HG03558 (cell line): Measurements from ENCODE around the gene VPS54.

Experiments
- ATAC-seq: cut with Tn5 transposase; IDR thresholded peaks from one replicate; pipeline ENCODE4 v1.9.1; 2021; ENCODE audit warnings: moderate number of reproducible peaks; ENCODE audit not compliant: unreplicated experiment; ENCODE audit errors: extremely low read depth

Gene VPS54

DNA sequence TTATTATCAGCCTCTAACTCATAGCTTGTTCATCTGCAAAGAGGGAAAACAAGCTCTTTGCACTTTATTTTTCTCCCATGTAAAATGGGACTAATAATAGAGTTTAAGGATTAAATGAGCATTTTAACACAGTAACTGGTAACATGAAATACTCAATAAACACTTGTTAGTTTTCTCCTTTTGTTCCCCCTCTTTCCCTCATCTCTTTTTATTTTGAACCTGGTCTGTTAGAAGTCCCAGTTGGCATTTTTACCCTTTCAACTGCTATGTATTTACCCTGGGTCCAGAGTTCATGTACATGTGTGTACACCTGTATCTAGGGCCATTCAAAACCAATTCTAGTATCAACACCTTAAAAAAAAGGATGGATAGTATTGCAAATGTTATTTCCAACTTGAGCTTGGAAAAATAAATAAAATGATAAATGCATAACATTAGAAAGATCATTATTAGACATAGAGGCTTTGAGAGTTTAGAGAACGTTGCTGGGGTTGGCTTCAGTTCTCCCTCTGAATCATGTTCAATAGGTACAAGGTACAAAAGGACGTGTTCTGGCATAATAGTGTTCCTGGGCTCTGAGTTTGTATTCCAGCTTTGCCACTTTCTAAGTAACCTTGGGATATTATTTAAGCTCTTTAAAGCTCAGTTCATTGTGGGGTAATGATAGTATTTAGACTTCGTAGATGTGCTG is 5.2 kb upstream of the VPS54 start:
- ATAC-seq: no peak

- no peak for ATAC-seq
Measured at GRCh38 chr2:64023485-64024258, 4.4 kb upstream of the VPS54 start.

- ATAC-seq: no peak
Measured at GRCh38 chr2:64021578-64021977, 2.4 kb upstream of the VPS54 start.

GRCh38 chr2:64019975-64020528 is 824 bp upstream of the VPS54 start:
- ATAC-seq: no peak

GRCh38 chr2:64018701-64019082 is 536 bp downstream of the VPS54 start:
- ATAC-seq: peak; percentile 20

DNA sequence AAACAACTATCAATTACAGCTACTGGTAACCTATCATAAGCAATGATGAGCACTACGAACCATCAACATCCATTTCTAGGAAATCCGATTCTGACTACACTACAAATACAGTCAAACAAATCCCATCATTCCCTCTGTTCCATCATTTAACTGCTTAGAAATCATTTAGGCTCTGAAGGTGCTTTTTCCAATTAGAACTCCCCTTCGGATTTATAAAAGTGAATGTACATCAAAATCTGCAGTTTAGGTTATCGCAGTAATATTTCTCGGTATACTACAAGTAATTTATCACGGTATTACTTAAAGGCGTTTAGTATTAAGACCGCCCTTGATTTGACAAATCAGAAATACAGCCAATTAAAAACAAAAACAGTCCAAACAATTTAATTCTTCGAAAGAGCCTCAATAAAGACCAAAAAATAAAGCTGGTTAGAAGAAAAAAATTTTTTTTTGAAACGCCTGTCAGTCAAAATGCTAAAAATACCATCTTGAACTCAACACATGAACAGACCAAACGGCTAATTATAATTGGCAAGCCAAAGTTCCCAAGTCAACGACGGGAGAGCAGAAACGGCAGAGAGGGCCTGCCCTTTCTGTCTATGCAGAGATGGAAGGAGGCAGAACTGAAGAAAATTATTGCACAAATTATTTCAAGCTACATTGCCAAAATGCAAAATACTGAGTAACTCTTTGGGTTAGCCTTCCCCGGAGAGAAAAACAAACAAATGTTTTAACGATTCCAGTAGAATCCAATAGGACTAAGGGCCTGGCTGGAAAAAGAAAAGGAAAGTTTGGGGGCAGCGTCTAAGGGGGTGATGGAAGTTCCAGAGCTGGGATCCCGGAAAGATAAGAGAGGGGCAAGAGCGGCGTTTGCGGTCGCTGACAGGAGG is 1.2 kb downstream of the VPS54 start:
- no peak for ATAC-seq

DNA sequence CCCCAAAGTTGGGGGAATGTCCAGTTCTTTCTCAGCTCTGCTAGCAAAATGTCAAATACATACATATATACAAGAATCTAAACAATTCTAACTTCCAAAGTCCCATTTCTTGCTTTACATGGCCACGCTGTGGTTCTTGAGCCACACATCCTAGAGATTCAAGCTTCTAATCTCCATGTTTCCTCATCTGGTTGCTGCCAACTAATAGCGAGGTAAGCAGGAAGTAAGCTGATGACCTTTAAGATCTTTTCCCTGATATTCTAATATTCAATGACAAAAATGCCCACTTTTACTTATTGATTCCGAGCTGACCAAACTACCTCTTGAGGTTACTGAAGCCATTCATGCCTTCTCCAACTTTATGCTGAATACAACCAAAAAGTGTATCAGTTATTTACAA is 3.3 kb downstream of the VPS54 start:
- no peak for ATAC-seq

DNA sequence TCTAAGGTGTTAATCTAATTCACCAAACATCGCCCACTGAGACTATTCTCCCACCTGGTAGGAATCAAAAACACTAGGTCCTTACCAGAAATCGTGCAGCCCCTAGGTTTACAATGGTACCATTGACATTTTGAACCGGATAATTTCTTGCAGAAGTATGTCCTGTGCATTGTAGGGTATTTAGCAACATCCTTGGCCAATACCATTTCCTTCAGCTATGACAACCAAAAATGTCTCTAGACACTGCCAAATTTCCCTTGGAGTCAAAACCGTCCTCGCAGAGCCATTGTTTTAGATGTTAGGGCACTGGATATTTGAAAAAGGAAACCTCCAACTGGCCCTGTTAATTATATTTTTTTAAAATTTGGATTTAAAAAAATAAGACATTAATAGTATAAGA is 3.8 kb downstream of the VPS54 start:
- no peak for ATAC-seq

- ATAC-seq: no peak
Measured at GRCh38 chr2:64014628-64015027, 4.6 kb downstream of the VPS54 start.

DNA sequence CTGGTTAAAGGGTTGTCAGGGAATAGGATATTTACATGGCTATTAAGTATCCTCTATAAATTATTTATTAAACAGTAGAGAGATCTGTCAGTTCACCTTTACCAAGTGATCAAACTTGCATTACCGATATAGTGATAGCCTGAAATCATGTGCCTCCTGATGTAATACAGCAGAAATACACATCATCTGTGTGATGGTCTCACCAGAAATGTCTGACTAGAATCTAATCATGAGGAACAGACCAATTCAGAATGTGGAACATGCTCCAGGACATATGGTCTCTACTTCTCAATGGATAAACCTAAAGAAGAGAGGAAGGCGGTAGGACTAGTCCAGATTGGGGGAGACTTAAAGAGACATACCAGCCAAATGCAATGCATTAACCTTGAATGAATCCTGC is 6.2 kb downstream of the VPS54 start:
- ATAC-seq: no peak

DNA sequence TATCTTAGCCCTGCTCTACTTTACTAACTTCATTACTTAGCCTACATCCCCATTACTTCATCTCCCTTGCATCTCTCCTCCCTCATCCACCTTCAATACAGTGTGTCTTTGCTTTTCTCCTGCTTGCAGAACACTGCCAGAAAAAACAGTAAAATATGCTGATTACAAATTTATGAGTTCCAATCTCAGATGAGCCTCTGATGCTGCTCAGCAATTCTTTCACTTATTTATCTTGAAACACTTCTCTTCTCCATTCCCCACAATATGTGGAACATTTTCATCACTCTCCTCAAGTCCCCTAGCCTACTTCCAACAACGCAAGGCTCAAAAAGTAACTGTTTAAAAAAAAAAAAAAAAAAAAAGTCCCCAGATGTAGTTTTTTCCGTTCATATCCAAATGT is 7.1 kb downstream of the VPS54 start:
- no peak for ATAC-seq

DNA sequence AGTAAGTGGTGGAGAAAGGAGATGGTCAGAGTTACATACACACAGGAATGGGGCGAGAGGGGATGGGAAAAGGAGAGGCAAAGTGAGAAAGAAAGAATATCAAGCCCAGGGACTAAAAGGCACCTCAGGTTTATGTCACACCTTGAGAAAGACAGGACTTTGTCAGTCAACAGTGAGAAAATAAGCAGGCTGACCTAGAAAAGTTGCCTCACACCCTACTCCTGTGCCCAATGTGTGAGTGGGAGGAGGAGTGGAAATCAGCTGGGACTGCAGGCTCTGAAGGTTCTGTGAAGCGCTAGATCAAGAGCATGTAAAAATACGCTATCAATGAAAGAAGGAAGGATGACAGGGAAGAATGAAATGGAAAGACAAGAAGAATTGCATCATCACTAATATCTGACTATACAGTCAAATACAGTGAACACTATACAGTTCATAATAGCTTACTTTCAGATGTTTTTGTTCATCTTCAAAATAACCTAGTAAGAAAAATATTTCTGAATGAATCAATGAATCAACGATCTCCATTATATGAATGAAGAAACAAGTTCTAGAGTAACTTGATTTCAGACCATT is 10.7 kb downstream of the VPS54 start:
- no peak for ATAC-seq

DNA sequence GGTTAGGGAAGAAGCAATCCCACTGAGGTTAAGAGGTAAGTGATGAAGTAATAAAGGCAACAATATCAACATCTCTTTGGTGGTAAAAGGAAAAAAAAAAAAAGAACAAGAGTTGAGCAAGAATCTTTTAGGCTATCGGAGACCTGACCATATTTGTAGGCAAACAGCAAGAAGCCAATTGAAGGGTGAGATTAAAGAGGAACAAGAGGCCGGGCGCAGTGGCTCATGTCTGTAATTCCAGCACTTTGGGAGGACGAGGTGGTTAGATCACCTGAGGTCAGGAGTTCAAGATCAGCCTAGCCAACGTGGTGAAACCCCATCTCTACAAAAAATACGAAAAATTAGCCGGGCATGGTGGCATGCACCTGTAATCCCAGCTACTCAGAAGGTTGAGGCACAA is 11.3 kb downstream of the VPS54 start:
- no peak for ATAC-seq

DNA sequence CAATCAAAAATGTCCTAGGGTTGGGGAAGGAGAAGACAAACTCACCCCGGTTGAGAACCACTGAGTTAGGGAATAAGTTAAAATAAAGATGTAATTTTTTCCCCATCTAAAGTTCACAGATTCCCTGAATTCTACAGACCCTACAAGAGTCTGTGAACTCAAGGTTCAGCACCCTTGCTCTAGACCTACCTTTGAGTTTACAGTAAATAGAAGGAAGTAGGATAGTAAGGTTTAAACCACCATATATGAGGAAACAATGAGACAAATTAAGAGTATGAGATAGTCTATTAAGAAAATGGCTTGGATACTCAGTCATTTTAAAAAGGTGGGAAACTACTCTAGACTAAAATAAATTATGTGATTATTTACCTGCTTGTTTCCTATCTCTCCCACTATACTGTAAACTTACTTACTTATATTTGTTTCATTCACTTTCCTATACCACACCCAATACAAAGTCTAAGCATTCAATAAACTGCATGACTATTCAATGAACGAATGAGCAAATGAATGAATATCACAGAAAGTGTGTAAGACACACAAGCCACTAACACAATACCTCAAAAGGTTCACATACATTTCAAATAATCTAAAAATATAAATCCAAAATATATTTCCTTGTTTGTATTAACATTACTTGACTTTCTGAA is 13.4 kb downstream of the VPS54 start:
- no peak for ATAC-seq

- ATAC-seq: no peak
Measured at GRCh38 chr2:64003239-64003638, 16.0 kb downstream of the VPS54 start.

DNA sequence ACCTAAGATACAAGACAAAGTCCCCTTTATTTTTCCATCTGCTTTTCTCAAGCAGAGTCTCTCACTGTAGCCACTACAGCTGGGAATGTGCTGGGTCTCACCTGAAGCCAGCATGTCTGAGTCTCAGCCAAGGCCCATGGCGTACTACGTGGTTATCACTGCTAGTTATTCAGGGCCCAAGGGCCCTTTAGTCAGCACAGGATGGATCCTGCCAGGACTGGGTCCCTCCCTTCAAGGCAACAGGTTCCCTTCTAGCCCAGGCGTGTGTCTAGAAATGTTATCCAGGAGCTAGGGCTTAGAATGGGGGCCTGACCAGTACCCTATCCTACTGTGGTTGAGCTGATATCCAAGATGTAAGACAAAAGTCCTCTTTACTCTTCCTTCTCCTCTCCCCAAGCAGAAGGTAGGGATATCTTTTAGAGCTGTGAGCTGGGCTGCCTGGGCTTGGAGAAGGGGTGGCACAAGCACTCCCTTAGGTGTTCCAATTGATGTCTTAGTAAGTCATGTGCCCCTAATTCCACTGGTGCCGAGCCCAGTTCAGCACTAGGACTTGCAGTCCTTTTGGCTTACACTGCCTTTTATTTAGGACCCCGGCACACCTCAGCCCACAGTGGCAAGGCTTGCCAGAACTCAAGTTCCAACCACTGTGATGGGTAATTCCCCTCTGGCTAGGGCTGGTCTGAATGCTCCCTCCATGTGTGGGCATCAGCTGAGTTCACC is 17.7 kb downstream of the VPS54 start:
- ATAC-seq: no peak

GRCh38 chr2:64000630-64001381 is 18.4 kb downstream of the VPS54 start:
- ATAC-seq: no peak

- no peak for ATAC-seq
Measured at GRCh38 chr2:63999049-63999448, 20.2 kb downstream of the VPS54 start.
